Measurements from ENCODE around the gene HMCN1. TPM values are rescaled to one million over a fixed set of nuclear protein-coding genes. Genes with fewer than 3 reads are reported as not detected.

The HMCN1 gene
- total and polyA plus RNA-seq, 4 donors = 1.5 to 6.8 (median 3.5) TPM

DNA sequence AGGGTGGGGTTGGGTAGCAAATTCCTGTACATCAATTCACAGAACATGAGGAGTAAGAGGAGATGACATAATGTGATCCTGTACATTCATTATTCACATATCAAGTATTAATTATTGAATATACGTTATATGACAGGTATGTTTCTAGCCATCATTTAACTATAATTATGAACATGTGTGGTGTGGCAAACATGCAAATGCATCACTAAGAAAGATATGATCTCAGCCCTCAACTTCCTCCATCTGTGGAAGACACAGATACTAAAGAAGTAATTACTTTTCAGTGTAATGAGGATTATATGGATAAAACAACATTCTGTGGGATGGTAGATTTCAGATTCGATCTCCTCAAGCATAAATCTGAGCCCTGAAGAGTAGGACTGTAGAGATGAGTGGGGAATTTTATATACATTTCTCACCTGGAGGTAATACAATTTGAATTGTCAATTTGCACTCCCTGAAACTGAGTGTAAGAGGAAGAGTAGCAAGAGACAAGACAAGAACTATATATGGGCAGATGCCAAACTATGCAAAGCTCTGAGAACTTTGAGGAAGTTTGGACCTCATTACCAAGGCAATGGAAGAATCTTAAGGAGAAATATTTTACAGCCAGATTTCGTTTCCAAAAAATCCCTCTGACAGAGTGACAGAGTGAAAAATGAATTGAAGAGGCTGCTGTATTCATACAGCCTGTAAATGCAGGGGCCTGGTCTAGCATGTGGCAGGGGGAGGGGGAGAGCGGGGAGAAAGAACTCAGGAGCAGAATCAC, 365.3 kb downstream of the HMCN1 start:
- H3K9me3 ChIP-seq (ENCODE audit: control insufficient read depth in 4 of 4, low read length in 3 of 4) = no peaks in the 10 kb centered on the region
- no peak for DNase-seq (ENCODE audit: low spot score)
- no peak overlapping the region for H3K27ac ChIP-seq (ENCODE audit: low read depth in 1 of 2, low read length in 2 of 2)
- TF ChIP-seq, protein P1, sequence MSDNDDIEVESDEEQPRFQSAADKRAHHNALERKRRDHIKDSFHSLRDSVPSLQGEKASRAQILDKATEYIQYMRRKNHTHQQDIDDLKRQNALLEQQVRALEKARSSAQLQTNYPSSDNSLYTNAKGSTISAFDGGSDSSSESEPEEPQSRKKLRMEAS (IDR thresholded peaks at IDR 0.05) = no peak
- TF ChIP-seq JUND (IDR thresholded peaks at IDR 0.05) = no peak
- TF ChIP-seq HNF4G (IDR thresholded peaks at IDR 0.05) = no peak
- TF ChIP-seq ZBTB33 (IDR thresholded peaks at IDR 0.05) = no peak
- no peak for TF ChIP-seq RAD21 (IDR thresholded peaks at IDR 0.05)
- no peak for TF ChIP-seq HNF4A (conservative IDR thresholded peaks at IDR 0.05)
- no peak for TF ChIP-seq SP1 (IDR thresholded peaks at IDR 0.05)
- TF ChIP-seq RXRA (IDR thresholded peaks at IDR 0.05) = no peak
- no peak for TF ChIP-seq CTCF (IDR thresholded peaks at IDR 0.05; ENCODE audit: low read depth, low read length, missing input control)
- TF ChIP-seq NR2F2 (IDR thresholded peaks at IDR 0.05) = no peak
- TF ChIP-seq TAF1 (conservative IDR thresholded peaks at IDR 0.05) = no peak
- TF ChIP-seq ATF3 (IDR thresholded peaks at IDR 0.05) = no peak
- no peak for TF ChIP-seq FOXA2 (IDR thresholded peaks at IDR 0.05)
- no peak for TF ChIP-seq GABPA (IDR thresholded peaks at IDR 0.05 in 1 of 2, conservative IDR thresholded peaks at IDR 0.05 in 1 of 2)
- TF ChIP-seq FOXA1 (IDR thresholded peaks at IDR 0.05) = no peak
- TF ChIP-seq YY1 (IDR thresholded peaks at IDR 0.05) = no peak
- TF ChIP-seq, protein P2, sequence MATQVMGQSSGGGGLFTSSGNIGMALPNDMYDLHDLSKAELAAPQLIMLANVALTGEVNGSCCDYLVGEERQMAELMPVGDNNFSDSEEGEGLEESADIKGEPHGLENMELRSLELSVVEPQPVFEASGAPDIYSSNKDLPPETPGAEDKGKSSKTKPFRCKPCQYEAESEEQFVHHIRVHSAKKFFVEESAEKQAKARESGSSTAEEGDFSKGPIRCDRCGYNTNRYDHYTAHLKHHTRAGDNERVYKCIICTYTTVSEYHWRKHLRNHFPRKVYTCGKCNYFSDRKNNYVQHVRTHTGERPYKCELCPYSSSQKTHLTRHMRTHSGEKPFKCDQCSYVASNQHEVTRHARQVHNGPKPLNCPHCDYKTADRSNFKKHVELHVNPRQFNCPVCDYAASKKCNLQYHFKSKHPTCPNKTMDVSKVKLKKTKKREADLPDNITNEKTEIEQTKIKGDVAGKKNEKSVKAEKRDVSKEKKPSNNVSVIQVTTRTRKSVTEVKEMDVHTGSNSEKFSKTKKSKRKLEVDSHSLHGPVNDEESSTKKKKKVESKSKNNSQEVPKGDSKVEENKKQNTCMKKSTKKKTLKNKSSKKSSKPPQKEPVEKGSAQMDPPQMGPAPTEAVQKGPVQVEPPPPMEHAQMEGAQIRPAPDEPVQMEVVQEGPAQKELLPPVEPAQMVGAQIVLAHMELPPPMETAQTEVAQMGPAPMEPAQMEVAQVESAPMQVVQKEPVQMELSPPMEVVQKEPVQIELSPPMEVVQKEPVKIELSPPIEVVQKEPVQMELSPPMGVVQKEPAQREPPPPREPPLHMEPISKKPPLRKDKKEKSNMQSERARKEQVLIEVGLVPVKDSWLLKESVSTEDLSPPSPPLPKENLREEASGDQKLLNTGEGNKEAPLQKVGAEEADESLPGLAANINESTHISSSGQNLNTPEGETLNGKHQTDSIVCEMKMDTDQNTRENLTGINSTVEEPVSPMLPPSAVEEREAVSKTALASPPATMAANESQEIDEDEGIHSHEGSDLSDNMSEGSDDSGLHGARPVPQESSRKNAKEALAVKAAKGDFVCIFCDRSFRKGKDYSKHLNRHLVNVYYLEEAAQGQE (IDR thresholded peaks at IDR 0.05) = no peak
- TF ChIP-seq EGR1 (IDR thresholded peaks at IDR 0.05; ENCODE audit: low read depth in 2 of 2) = no peak
- no peak overlapping the region for H3K4me3 ChIP-seq (ENCODE audit: low read depth in 1 of 3, low read length in 3 of 3)
- 67% methylated on average over 4 of the region's 4 CpGs for WGBS
- no peaks in the 10 kb centered on the region for H3K27me3 ChIP-seq (ENCODE audit: control insufficient read depth in 4 of 4, insufficient read depth in 4 of 4, low read length in 3 of 4)
- H3K4me1 ChIP-seq (ENCODE audit: control insufficient read depth in 4 of 4, insufficient read depth in 4 of 4, low read length in 3 of 4) = no peaks in the 10 kb centered on the region
- peaks cover 0 to 2% (median 0%) of the 10 kb centered on the region in 4 donors for H3K36me3 ChIP-seq (ENCODE audit: control insufficient read depth in 4 of 4, insufficient read depth in 3 of 4, low read depth in 1 of 4, low read length in 3 of 4)
- H3K9ac ChIP-seq (ENCODE audit: low read depth in 1 of 2, low read length in 2 of 2) = no peak overlapping the region

Data from liver (tissue), 9 donors.